Upper lobe of left lung (tissue), 6 donors: Measurements from ENCODE around the gene ACSL1. TPM values are rescaled to one million over a fixed set of nuclear protein-coding genes. Genes with fewer than 3 reads are reported as not detected.

Source experiments
- ATAC-seq, 2 donors: fragments of 200-7000 bp; cut with Tn5 transposase; one replicate each; pipeline ENCODE4 v1.9.1; 2022; ENCODE audit warnings: mild to moderate bottlenecking in 2 of 2, moderate library complexity in 2 of 2; ENCODE audit not compliant: low FRiP score in 2 of 2
- DNase-seq, 2 donors: peaks; one replicate each; pipeline ENCODE4 v3.0.0-alpha.2; 2019 to 2020
- H3K27ac ChIP-seq, 4 donors: fragments of 200-600 bp; sonication (generic); one replicate each; pipeline ENCODE4 v1.5.1; 2016 to 2019
- H3K27me3 ChIP-seq, 4 donors: fragments of 200-600 bp; sonication (generic); one replicate each; pipeline ENCODE4 v1.5.1; 2017 to 2019
- H3K36me3 ChIP-seq, 4 donors: fragments of 200-600 bp; sonication (generic); one replicate each; pipeline ENCODE4 v1.5.1; 2016 to 2019
- H3K4me1 ChIP-seq, 4 donors: fragments of 200-600 bp; sonication (generic); one replicate each; pipeline ENCODE4 v1.5.1; 2018 to 2019
- H3K4me3 ChIP-seq, 4 donors: fragments of 200-600 bp; sonication (generic); one replicate each; pipeline ENCODE4 v1.5.1; 2017 to 2019; ENCODE audit warnings: mild to moderate bottlenecking in 2 of 4, moderate library complexity in 1 of 4
- H3K9me3 ChIP-seq, 4 donors: fragments of 200-600 bp; sonication (generic); one replicate each; pipeline ENCODE4 v1.5.1; 2018 to 2019
- EP300 ChIP-seq, 4 donors: sonication (generic); formaldehyde crosslinking; IDR thresholded peaks; one replicate each; pipeline ENCODE4 v1.5.1; 2017; ENCODE audit warnings: antibody characterized with exemption in 4 of 4, control low read depth in 2 of 4
- POLR2A ChIP-seq, 4 donors: fragments of 450-650 bp; IDR thresholded peaks; one replicate each; pipeline ENCODE4 v1.5.1; 2016 to 2017; ENCODE audit warnings: antibody characterized with exemption in 4 of 4, mild to moderate bottlenecking in 2 of 4
- POLR2AphosphoS5 ChIP-seq, 2 donors: sonication (generic); formaldehyde crosslinking; IDR thresholded peaks; one replicate each; pipeline ENCODE4 v1.5.1; 2017; ENCODE audit warnings: antibody characterized with exemption in 2 of 2
- WGBS, 2 donors: methylation state at CpG; one replicate each; pipeline ENCODE4 v1.1.5; 2017 to 2018; 5-methylcytosine and 5-hydroxymethylcytosine counted together
- total RNA-seq, 6 donors: library from RNA; depleted of rRNA in 4 of 6; stranded (reverse); fragments of >200 nt in 4 of 6; gene quantifications; one replicate each; pipeline versions ENCODE4 v1.1.0 to v1.2.1, GENCODE V29; 2016 to 2021
- TF ChIP-seq, protein P1 (sequence below), 6 experiments: fragments of 450-650 bp in 4 of 6; fragments of 200-600 bp in 2 of 6; sonication (generic) in 2 of 6; IDR thresholded peaks; one replicate each; pipeline ENCODE4 v1.5.1; 2016 to 2019; ENCODE audit warnings: antibody characterized with exemption in 6 of 6
- donor health status: DM: no; HTN: no; CAD: no; lungs with moderate emphysema.
- donor health status: DM: no; HTN: yes; CAD: no; lungs with severe emphysema.

ACSL1 gene
- total RNA-seq, 6 donors from 2014 or later, result 208 to 306 (median 234) TPM

DNA sequence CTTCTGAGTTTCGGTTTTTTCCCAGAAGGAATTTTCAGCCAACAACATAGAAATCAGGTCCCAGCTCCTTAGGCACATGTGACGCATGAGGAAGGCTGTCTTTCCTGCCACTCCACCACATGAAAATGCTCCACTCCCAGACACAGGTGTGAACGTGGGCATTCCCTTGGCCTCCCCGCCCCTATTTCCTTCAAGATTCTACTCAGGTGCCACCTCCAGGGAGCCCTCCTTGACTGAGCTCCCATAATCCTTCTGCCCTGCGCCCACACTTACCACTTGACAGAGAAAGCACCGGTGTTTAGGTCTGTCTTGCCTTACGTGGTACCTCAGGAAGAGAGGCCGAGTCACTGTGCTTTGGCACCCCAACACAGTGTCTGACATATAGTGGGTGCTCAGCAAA lies 47.4 kb downstream of the ACSL1 start:
- TF ChIP-seq POLR2AphosphoS5 (IDR thresholded peaks at IDR 0.05), result peak; percentile 11 to 12
- no peak for TF ChIP-seq POLR2A (IDR thresholded peaks at IDR 0.05)
- TF ChIP-seq EP300 (IDR thresholded peaks at IDR 0.05), result no peak
- DNase-seq (no peak), ATAC-seq (no peak)
- Histone ChIP-seq H3K27me3 (no peaks in the 10 kb centered on the region), H3K9me3 (no peaks in the 10 kb centered on the region), H3K36me3 (peaks cover 20 to 73% (median 49%) of the 10 kb centered on the region in 4 donors), H3K4me1 (no peaks in the 10 kb centered on the region), H3K27ac (no peak overlapping the region), H3K4me3 (no peak overlapping the region)
- 84 to 85% methylated on average over 8 of the region's 8 CpGs for WGBS, 2 donors

DNA sequence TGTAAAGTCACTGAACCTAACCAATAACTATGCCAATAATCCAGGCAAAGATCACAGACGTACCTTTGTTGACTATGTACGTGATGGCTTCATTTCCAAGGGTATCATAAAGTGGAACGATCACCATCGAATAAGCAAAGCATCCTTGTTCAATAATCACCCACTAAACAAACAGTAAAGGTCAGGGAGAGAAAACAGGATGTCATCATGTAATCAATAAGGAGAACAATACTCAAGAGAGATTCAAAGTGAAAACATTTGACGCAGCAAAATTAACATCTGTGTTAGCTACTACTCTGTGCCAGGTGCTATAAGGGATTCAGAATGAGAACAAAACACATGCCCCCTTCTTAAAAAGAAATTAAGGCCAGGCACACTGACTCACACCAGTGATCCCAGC lies 48.9 kb downstream of the ACSL1 start:
- Histone ChIP-seq H3K4me1 (no peaks in the 10 kb centered on the region), H3K27ac (no peak overlapping the region), H3K9me3 (no peaks in the 10 kb centered on the region), H3K4me3 (no peak overlapping the region), H3K27me3 (no peaks in the 10 kb centered on the region), H3K36me3 (peaks cover 24 to 74% (median 53%) of the 10 kb centered on the region in 4 donors)
- no peak for DNase-seq
- TF ChIP-seq POLR2A (IDR thresholded peaks at IDR 0.05) (no peak), EP300 (IDR thresholded peaks at IDR 0.05) (no peak), POLR2AphosphoS5 (IDR thresholded peaks at IDR 0.05) (no peak)
- TF ChIP-seq, protein P1, sequence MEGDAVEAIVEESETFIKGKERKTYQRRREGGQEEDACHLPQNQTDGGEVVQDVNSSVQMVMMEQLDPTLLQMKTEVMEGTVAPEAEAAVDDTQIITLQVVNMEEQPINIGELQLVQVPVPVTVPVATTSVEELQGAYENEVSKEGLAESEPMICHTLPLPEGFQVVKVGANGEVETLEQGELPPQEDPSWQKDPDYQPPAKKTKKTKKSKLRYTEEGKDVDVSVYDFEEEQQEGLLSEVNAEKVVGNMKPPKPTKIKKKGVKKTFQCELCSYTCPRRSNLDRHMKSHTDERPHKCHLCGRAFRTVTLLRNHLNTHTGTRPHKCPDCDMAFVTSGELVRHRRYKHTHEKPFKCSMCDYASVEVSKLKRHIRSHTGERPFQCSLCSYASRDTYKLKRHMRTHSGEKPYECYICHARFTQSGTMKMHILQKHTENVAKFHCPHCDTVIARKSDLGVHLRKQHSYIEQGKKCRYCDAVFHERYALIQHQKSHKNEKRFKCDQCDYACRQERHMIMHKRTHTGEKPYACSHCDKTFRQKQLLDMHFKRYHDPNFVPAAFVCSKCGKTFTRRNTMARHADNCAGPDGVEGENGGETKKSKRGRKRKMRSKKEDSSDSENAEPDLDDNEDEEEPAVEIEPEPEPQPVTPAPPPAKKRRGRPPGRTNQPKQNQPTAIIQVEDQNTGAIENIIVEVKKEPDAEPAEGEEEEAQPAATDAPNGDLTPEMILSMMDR (IDR thresholded peaks at IDR 0.05), result no peak
- ATAC-seq, result no peak
- WGBS, 2 donors, result 82 to 84% methylated on average over 5 of the region's 5 CpGs

DNA sequence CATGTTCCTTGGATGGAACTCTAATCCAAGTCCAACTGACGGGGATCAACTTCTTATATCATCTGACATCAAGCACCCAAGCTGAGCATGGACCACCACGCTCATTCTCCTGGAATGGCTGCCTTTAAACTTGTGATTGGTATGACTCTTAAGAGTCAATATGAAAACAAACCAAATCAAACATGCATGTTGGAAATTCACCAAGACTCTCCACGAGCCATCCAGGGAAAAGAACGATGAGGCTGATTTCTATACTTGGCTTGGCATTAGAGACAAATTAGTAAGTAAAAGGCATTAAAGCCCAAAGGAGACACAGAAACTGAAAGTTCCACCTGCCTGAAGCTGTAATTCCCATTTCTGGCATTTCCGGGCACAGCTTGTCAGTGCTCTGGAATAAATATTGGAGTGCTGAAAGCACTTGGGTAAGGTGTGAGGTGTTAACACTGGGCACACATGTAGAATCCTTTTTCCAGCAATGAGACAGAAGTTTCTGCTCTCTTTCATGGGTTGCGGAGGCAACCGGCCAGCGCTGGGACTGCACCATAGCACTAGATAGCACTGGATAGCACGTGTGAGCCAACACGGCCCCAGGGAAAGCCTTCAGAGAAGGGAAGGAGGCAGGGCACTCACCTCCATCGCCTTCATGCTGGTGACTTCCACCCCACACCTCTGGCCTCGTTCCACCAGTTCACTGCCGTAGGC lies 49.8 kb downstream of the ACSL1 start:
- WGBS, 2 donors, result 92 to 93% methylated on average over 12 to 13 of the region's 13 CpGs
- DNase-seq (no peak), ATAC-seq (peak in 1 of 2 donors; percentile 22)
- H3K36me3 ChIP-seq, result peaks cover 31 to 71% (median 51%) of the 10 kb centered on the region in 4 donors
- H3K4me1 ChIP-seq, result no peaks in the 10 kb centered on the region
- H3K27ac ChIP-seq, result no peak overlapping the region
- H3K9me3 ChIP-seq, result no peaks in the 10 kb centered on the region
- H3K27me3 ChIP-seq, result no peaks in the 10 kb centered on the region
- TF ChIP-seq POLR2AphosphoS5 (IDR thresholded peaks at IDR 0.05), result no peak
- TF ChIP-seq, protein P1 (IDR thresholded peaks at IDR 0.05), result no peak
- no peak overlapping the region for H3K4me3 ChIP-seq

DNA sequence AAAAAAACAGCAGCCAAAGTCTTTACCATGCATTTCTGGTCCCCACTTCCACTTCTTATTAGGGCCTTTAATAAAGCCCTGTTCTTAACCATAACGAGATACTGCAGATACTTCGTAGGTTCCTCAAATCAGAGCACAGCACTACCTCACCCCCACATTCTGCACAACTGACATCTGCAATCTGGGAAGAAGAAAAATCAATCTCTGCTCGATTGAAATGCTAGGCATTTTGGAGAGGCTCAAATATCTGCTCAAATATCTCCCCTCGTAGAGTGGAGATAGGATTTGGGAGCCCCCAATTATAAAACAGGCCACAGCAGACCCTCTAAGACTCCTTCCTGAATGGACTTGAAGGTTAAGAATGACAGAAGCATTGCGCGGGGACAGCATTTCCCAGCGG lies 51.6 kb downstream of the ACSL1 start:
- TF ChIP-seq, protein P1 (IDR thresholded peaks at IDR 0.05), result no peak
- TF ChIP-seq POLR2A (IDR thresholded peaks at IDR 0.05) (no peak), EP300 (IDR thresholded peaks at IDR 0.05) (no peak), POLR2AphosphoS5 (IDR thresholded peaks at IDR 0.05) (no peak)
- Histone ChIP-seq H3K4me1 (no peaks in the 10 kb centered on the region), H3K4me3 (no peak overlapping the region), H3K9me3 (no peaks in the 10 kb centered on the region), H3K36me3 (peaks cover 25 to 71% (median 53%) of the 10 kb centered on the region in 4 donors), H3K27ac (no peak overlapping the region), H3K27me3 (no peaks in the 10 kb centered on the region)
- 96 to 97% methylated on average over 7 of the region's 7 CpGs for WGBS, 2 donors
- ATAC-seq (no peak), DNase-seq (no peak)

DNA sequence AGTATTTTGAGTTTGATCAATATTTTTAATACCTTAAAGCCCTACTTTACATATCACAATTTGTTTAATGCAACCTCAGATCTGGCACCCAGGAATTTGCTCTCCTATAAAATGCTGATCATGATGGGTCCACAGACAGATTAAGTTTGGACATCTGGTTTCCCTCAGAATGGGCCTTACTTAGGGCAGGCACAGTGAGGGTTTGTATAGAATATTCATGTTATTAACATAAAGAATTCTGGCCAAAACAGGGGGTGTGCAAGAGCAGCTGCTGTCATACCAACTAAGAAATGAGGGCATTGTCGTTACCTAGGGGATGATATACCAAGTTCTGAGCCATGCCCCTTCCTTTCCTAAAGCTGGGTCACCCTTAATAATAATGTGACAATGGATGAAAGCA lies 54.4 kb downstream of the ACSL1 start:
- Histone ChIP-seq H3K4me1 (no peaks in the 10 kb centered on the region), H3K4me3 (no peak overlapping the region), H3K27ac (no peak overlapping the region), H3K36me3 (peaks cover 34 to 81% (median 67%) of the 10 kb centered on the region in 4 donors), H3K27me3 (no peaks in the 10 kb centered on the region), H3K9me3 (no peaks in the 10 kb centered on the region)
- WGBS, 2 donors, result 75 to 88% methylated on average over 1 of the region's 1 CpG
- no peak for DNase-seq
- ATAC-seq, result no peak
- TF ChIP-seq POLR2A (IDR thresholded peaks at IDR 0.05) (no peak), EP300 (IDR thresholded peaks at IDR 0.05) (no peak), POLR2AphosphoS5 (IDR thresholded peaks at IDR 0.05) (no peak)
- TF ChIP-seq, protein P1 (IDR thresholded peaks at IDR 0.05), result no peak
